GM23338 (cell line): Measurements from ENCODE around the gene ZNF70. TPM values are rescaled to one million over a fixed set of nuclear protein-coding genes. Genes with fewer than 3 reads are reported as not detected.
A peak's percentile ranks its signal among the peaks of the same experiment; 100 is the strongest.

ENCODE experiments used
- ATAC-seq: fragments of 200-7000 bp; cut with Tn5 transposase; 3 replicates; pipeline ENCODE4 v1.9.1; 2020
- DNase-seq: peaks from one replicate; pipeline ENCODE4 v3.0.0-alpha.2; 2015; ENCODE audit warnings: low spot score
- H2AFZ ChIP-seq: fragments of 200-600 bp; sonication (generic); 2 replicates; pipeline ENCODE4 v1.8.0; 2016; ENCODE audit warnings: antibody characterized with exemption, mild to moderate bottlenecking, moderate library complexity
- H3F3A ChIP-seq: fragments of 200-600 bp; sonication (generic); replicated peaks from 2 replicates; pipeline ENCODE4 v1.8.0; 2017; ENCODE audit warnings: antibody characterized with exemption, mixed run types, low read depth
- H3K27ac ChIP-seq: fragments of 200-600 bp; sonication (generic); 2 replicates; pipeline ENCODE4 v1.6.1; 2016; ENCODE audit warnings: low read depth
- H3K27me3 ChIP-seq: fragments of 200-600 bp; sonication (generic); 2 replicates; pipeline ENCODE4 v1.8.0; 2016; ENCODE audit warnings: mild to moderate bottlenecking, mixed run types, moderate library complexity; ENCODE audit not compliant: insufficient read depth
- H3K36me3 ChIP-seq: fragments of 200-600 bp; sonication (generic); 2 replicates; pipeline ENCODE4 v1.8.0; 2016; ENCODE audit warnings: mild to moderate bottlenecking; ENCODE audit not compliant: insufficient read depth
- H3K4me1 ChIP-seq: fragments of 200-600 bp; sonication (generic); 2 replicates; pipeline ENCODE4 v1.8.0; 2016; ENCODE audit warnings: mild to moderate bottlenecking, moderate library complexity; ENCODE audit not compliant: insufficient read depth
- H3K4me2 ChIP-seq: fragments of 200-600 bp; sonication (generic); 2 replicates; pipeline ENCODE4 v1.7.1; 2017; ENCODE audit warnings: mixed run types
- H3K4me3 ChIP-seq: fragments of 200-600 bp; sonication (generic); 2 replicates; pipeline ENCODE4 v1.6.1; 2016; ENCODE audit warnings: mixed run types
- H3K79me2 ChIP-seq: fragments of 200-600 bp; sonication (generic); replicated peaks from 2 replicates; pipeline ENCODE4 v1.8.0; 2017; ENCODE audit warnings: mild to moderate bottlenecking; ENCODE audit not compliant: insufficient read depth
- H3K9me2 ChIP-seq: fragments of 200-600 bp; sonication (generic); 2 replicates; pipeline ENCODE4 v1.8.0; 2017; ENCODE audit not compliant: insufficient read depth
- H4K20me1 ChIP-seq: fragments of 200-600 bp; sonication (generic); replicated peaks from 2 replicates; pipeline ENCODE4 v1.8.0; 2017; ENCODE audit warnings: mild to moderate bottlenecking; ENCODE audit not compliant: insufficient read depth
- H3K27ac Mint-ChIP-seq: 2 replicates; pipeline ENCODE4 v1.8.0; 2020; ENCODE audit warnings: inconsistent platforms, mild to moderate bottlenecking, moderate library complexity, mixed read lengths
- H3K27me3 Mint-ChIP-seq: 3 replicates; pipeline ENCODE4 v1.8.0; 2022; ENCODE audit warnings: low read depth, mild to moderate bottlenecking, moderate library complexity, mixed read lengths, inconsistent platforms; ENCODE audit not compliant: insufficient read depth, poor library complexity
- H3K36me3 Mint-ChIP-seq: 3 replicates; pipeline ENCODE4 v1.8.0; 2021; ENCODE audit warnings: low read depth, mild to moderate bottlenecking, inconsistent platforms, moderate library complexity, mixed read lengths
- H3K4me1 Mint-ChIP-seq: 3 replicates; pipeline ENCODE4 v1.8.0; 2020; ENCODE audit warnings: mild to moderate bottlenecking, inconsistent platforms, mixed read lengths
- H3K4me3 Mint-ChIP-seq: 3 replicates; pipeline ENCODE4 v1.8.0; 2021; ENCODE audit warnings: moderate library complexity, mild to moderate bottlenecking, inconsistent platforms, mixed read lengths
- H3K9me3 Mint-ChIP-seq: 3 replicates; pipeline ENCODE4 v1.8.0; 2020; ENCODE audit warnings: moderate library complexity, mild to moderate bottlenecking, inconsistent platforms, mixed read lengths
- JUNB ChIP-seq: IDR thresholded peaks from one replicate; pipeline ENCODE4 v1.6.1; 2016; ENCODE audit warnings: antibody characterized with exemption; ENCODE audit not compliant: unreplicated experiment
- ZNF462 ChIP-seq: fragments of 250-450 bp; sonication (Bioruptor Pico); IDR thresholded peaks from 2 replicates; pipeline ENCODE4 v1.5.0; 2020; ENCODE audit warnings: mild to moderate bottlenecking, moderate library complexity
- polyA plus RNA-seq: library from polyadenylated mRNA; unstranded; fragments of >200 nt; fragmentation: Nextera tagmentation; extraction: Ambion mirVana; gene quantifications from 2 replicates; pipeline ENCODE4 v1.2.1, GENCODE V29; 2016
- total RNA-seq: library from RNA; depleted of rRNA; stranded (reverse); fragments of >200 nt; shearing (Covaris generic); gene quantifications from 2 replicates; pipeline ENCODE4 v1.2.3, GENCODE V29; 2014
- TF ChIP-seq, protein P1 (sequence below): IDR thresholded peaks from 2 replicates; pipeline ENCODE4 v1.6.1; 2016; ENCODE audit warnings: antibody characterized with exemption

The ZNF70 gene
- total and polyA plus RNA-seq, 2 experiments from 2014 or later: 0.45 to 2.6 TPM

- no peak for TF ChIP-seq ZNF462 (CRISPR knock-in tag)
Measured at GRCh38 chr22:23767673-23768548, 17.0 kb upstream of the ZNF70 start, which contains the start of gene CHCHD10 (continued).

DNA sequence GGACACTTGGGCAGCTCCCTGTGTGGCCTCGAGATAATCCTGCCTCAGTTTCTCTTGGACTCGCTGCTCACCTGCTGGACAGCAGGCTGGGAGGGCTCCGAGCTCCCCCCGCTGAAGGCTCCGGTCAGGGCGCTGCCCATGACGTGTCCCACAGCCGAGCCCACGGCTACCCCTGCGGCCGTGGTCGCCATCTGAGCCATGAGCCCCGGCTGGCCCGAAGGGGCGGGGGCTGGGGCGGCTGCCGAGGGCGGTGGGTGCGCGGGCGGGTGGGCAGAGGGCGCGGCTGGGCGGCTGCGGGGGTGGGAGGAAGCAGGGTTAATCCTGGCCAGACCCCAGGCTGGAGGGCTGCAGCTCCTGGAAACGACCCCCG lies 16.4 kb upstream of the ZNF70 start:
- Histone ChIP-seq H3K4me1 (peaks cover 29% of the 10 kb centered on the region), H3K9me2 (no peaks in the 10 kb centered on the region), H3K27ac (no peak overlapping the region), H3K36me3 (no peaks in the 10 kb centered on the region; the same call in 1 of the 2 replicates), H3K4me3 (peak overlapping the region; percentile 92), H3K27me3 (peaks cover 20% of the 10 kb centered on the region), H4K20me1 (no peaks in the 10 kb centered on the region), H3K79me2 (no peaks in the 10 kb centered on the region), H3F3A (peaks cover 8% of the 10 kb centered on the region), H2AFZ (no peak overlapping the region), H3K4me2 (peak overlapping the region; percentile 99)
- DNase-seq: no peak
- TF ChIP-seq JUNB: no peak
- TF ChIP-seq, protein P1, sequence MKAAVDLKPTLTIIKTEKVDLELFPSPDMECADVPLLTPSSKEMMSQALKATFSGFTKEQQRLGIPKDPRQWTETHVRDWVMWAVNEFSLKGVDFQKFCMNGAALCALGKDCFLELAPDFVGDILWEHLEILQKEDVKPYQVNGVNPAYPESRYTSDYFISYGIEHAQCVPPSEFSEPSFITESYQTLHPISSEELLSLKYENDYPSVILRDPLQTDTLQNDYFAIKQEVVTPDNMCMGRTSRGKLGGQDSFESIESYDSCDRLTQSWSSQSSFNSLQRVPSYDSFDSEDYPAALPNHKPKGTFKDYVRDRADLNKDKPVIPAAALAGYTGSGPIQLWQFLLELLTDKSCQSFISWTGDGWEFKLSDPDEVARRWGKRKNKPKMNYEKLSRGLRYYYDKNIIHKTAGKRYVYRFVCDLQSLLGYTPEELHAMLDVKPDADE: no peak
- ATAC-seq: peak; percentile 5
- peaks cover 39% of the 10 kb centered on the region for H3K4me1 Mint-ChIP-seq
- H3K27ac Mint-ChIP-seq: no peak overlapping the region
- H3K4me3 Mint-ChIP-seq: peak overlapping the region; percentile 83
- no peaks in the 10 kb centered on the region for H3K9me3 Mint-ChIP-seq
- peaks cover 14% of the 10 kb centered on the region for H3K36me3 Mint-ChIP-seq
- peaks cover 30% of the 10 kb centered on the region for H3K27me3 Mint-ChIP-seq
